ENCODE data around the gene MCTP2. TPM values are rescaled to one million over a fixed set of nuclear protein-coding genes. Genes with fewer than 3 reads are reported as not detected.

The MCTP2 gene
- total RNA-seq, 1 experiment from 2014 or later = 7.4 TPM

- CTCF ChIA-PET = interaction anchor here (1.8 kb wide), 1 partner anchor 45 kb away, joined by 4 read pairs; no protein-coding TSS in a partner anchor
These were observed 249.0 kb downstream of the MCTP2 start for GRCh38 chr15:94480289-94480834.

GRCh38 chr15:94485148-94485719 lies 253.9 kb downstream of the MCTP2 start:
- CTCF ChIA-PET = no interaction called here
- no peak overlapping the region for H3K4me3 Mint-ChIP-seq
- no peaks in the 10 kb centered on the region for H3K4me1 Mint-ChIP-seq
- H3K27me3 Mint-ChIP-seq (ENCODE audit: low read depth) = no peaks in the 10 kb centered on the region
- POLR2A ChIA-PET = no interaction called here
- DNase-seq (ENCODE audit: low spot score) (no peak), ATAC-seq (no peak)
- 0 out of 2 replicates have a peak, but pooled peaks cover 2% of the 10 kb centered on the region for H3K36me3 Mint-ChIP-seq
- peaks cover 12% of the 10 kb centered on the region for H3K9me3 Mint-ChIP-seq
- TF ChIP-seq RORB (CRISPR knock-in tag; IDR thresholded peaks at IDR 0.05) (no peak), ATF2 (CRISPR knock-in tag; IDR thresholded peaks at IDR 0.05; ENCODE audit: borderline replicate concordance, low read depth) (no peak), SOX15 (CRISPR knock-in tag; IDR thresholded peaks at IDR 0.05) (no peak), RELA (CRISPR knock-in tag; IDR thresholded peaks at IDR 0.05; ENCODE audit: borderline replicate concordance) (no peak), TEAD1 (CRISPR knock-in tag; IDR thresholded peaks at IDR 0.05) (no peak), GTF2I (CRISPR knock-in tag; conservative IDR thresholded peaks at IDR 0.05) (no peak), ZNF425 (CRISPR knock-in tag; conservative IDR thresholded peaks at IDR 0.05) (no peak), NFATC4 (CRISPR knock-in tag; IDR thresholded peaks at IDR 0.05) (no peak), NR2C2 (CRISPR knock-in tag; IDR thresholded peaks at IDR 0.05) (no peak), ATF3 (CRISPR knock-in tag; conservative IDR thresholded peaks at IDR 0.05) (no peak), OVOL2 (CRISPR knock-in tag; IDR thresholded peaks at IDR 0.05; ENCODE audit: borderline replicate concordance) (no peak), MXD4 (CRISPR knock-in tag; IDR thresholded peaks at IDR 0.05; ENCODE audit: borderline replicate concordance) (no peak), ZNF232 (CRISPR knock-in tag; IDR thresholded peaks at IDR 0.05) (no peak), USF1 (CRISPR knock-in tag; IDR thresholded peaks at IDR 0.05) (no peak)
- no peak overlapping the region for H3K27ac Mint-ChIP-seq

More at GRCh38 chr15:94480289-94480834, 249.0 kb downstream of the MCTP2 start:
- TF ChIP-seq JUN (CRISPR knock-in tag; IDR thresholded peaks at IDR 0.05) (no peak), RELA (CRISPR knock-in tag; IDR thresholded peaks at IDR 0.05; ENCODE audit: borderline replicate concordance) (no peak), ELF4 (CRISPR knock-in tag; IDR thresholded peaks at IDR 0.05; ENCODE audit: low read depth) (no peak), SMAD4 (CRISPR knock-in tag; IDR thresholded peaks at IDR 0.05) (no peak), SMAD3 (CRISPR knock-in tag; IDR thresholded peaks at IDR 0.05; ENCODE audit: borderline replicate concordance) (no peak), PREB (CRISPR knock-in tag; IDR thresholded peaks at IDR 0.05; ENCODE audit: borderline replicate concordance) (no peak), ZNF423 (CRISPR knock-in tag; IDR thresholded peaks at IDR 0.05) (no peak)
- no peak for DNase-seq (ENCODE audit: low spot score)
- H3K27me3 Mint-ChIP-seq (ENCODE audit: low read depth) = no peaks in the 10 kb centered on the region
- peaks cover 14% of the 10 kb centered on the region for H3K4me1 Mint-ChIP-seq
- no peak for ATAC-seq
- POLR2A ChIA-PET = no interaction called here
- no peak overlapping the region for H3K4me3 Mint-ChIP-seq
- 0 out of 2 replicates have a peak, but pooled peaks cover 2% of the 10 kb centered on the region for H3K36me3 Mint-ChIP-seq
- no peak overlapping the region for H3K27ac Mint-ChIP-seq
- peaks cover 12% of the 10 kb centered on the region for H3K9me3 Mint-ChIP-seq

Measured in WTC11 (cell line).